GM21529 (cell line): ENCODE data around the gene KATNAL2.
"Not testable (repeated sequence)": the region's sequence is repeated elsewhere in the genome, so short reads cannot be mapped to it uniquely, and the experiment has no call there.

Source experiments
- ATAC-seq: cut with Tn5 transposase; IDR thresholded peaks from one replicate; pipeline ENCODE4 v1.9.1; 2021; ENCODE audit not compliant: unreplicated experiment

KATNAL2 gene

DNA sequence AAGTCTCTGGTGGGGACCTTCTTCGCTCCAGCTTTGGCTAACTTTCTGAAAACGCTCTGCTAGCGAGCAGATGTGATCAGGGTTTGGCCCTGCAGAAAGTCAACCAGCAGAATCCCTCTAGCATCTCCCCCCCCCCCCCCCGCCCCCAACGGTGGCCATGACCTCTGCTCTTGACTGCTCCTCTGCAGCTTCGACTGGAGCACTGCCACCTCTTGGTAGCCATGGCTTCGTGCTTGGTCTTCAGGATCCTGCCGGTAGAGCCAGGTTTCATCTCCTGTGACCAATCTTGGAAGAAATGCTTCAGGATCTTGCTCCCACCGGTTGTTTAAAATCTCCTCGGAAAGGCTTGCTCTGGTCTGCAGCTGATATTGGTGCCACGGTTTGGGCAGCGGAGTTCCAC lies 113.5 kb downstream of the KATNAL2 start:
- ATAC-seq, result not testable (repeated sequence)

- ATAC-seq, result no peak
Observed at GRCh38 chr18:47032945-47033344, 115.5 kb downstream of the KATNAL2 start.

DNA sequence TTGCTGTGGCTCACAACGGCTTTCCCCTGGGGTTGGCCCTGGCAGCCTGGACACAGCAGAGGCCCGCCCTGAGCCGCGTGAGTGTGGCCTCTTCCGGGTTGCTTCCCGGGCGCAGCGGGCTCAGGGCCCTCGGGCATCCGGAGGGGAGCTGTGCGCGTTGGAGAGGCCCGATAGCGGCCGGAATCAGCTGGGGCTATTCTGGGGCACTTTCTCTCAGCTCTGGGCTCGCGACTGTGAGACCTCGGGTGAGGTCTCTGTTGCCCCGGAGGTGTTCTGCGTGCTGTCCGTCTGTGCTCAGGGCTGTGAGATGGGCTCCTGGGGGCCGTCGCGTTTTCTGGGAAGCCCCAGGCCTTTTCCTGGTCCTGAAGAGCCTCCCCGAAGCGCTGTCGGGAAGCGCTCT lies 117.2 kb downstream of the KATNAL2 start:
- ATAC-seq, result not testable (repeated sequence)

GRCh38 chr18:47035156-47035671 lies 117.8 kb downstream of the KATNAL2 start, which contains the start of gene ELOA2:
Gene ELOA2, minus strand, starts transcription at chr18:47035621. Its CDS starts 357 bp downstream, at chr18:47035264.
- ATAC-seq, result no peak

- ATAC-seq, result no peak
Observed at GRCh38 chr18:47036298-47036874, 119.0 kb downstream of the KATNAL2 start.

GRCh38 chr18:47036927-47037578 lies 119.7 kb downstream of the KATNAL2 start:
- ATAC-seq, result no peak

DNA sequence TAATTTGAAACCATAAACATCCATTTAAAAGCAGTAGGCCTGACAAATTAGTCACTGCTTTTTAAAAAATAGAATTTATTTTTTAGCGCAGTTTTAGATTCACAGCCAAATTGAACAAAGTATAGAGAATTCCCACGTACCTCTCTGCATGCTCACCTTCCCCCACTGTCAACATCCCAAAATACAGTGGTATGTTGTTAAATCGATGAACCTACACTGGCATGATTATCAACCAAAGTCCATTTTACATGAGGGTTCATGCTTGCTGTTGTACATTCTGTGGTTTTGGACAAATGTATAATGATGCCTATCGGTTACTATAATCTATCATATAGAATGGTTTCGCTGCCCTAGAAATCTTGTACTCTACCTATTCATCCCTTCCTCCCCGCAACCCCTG lies 123.6 kb downstream of the KATNAL2 start:
- ATAC-seq, result no peak

- no peak for ATAC-seq
Observed at GRCh38 chr18:47050468-47050867, 133.1 kb downstream of the KATNAL2 start.

- no peak for ATAC-seq
Observed at GRCh38 chr18:47054369-47054768, 137.0 kb downstream of the KATNAL2 start.

- ATAC-seq, result no peak
Observed at GRCh38 chr18:47062471-47062870, 145.1 kb downstream of the KATNAL2 start.

DNA sequence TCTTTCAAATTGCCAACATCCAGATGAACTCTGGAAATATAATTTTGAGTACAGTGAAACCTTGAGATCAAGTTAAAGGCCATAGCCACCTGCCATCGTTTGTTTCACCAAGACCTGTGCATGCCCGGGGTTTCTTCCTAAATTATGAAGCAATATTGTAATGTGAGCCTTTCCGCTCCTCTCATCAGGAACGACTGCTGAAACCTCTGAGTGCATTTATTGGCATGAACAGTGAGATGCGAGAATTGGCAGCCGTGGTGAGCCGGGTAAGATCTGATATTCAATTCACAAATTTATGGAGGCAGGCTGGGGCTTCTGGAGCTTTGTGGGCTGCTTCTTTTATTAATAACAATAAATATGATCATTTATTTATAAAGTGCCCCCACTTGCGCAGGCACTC lies 145.7 kb downstream of the KATNAL2 start:
- no peak for ATAC-seq

GRCh38 chr18:47067648-47068047 lies 150.2 kb downstream of the KATNAL2 start:
- ATAC-seq, result no peak

GRCh38 chr18:47075098-47075883 lies 157.9 kb downstream of the KATNAL2 start:
- no peak for ATAC-seq

DNA sequence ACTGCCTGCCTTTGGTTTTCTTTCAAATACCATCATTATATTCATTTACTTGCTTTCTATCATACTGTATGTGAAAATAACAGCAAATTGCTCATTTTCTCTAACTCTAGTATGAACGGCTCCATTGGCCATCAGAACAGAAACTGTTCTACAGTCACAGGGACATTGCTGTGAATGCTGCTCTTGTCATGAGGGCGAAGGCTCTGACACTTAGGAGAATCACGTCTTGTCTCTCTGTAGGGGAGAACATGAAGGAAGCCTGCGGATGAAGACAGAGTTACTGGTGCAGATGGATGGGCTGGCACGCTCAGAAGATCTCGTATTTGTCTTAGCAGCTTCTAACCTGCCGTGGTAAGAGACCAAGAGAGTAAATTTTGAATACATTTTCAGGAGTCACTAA lies 159.7 kb downstream of the KATNAL2 start:
- no peak for ATAC-seq

DNA sequence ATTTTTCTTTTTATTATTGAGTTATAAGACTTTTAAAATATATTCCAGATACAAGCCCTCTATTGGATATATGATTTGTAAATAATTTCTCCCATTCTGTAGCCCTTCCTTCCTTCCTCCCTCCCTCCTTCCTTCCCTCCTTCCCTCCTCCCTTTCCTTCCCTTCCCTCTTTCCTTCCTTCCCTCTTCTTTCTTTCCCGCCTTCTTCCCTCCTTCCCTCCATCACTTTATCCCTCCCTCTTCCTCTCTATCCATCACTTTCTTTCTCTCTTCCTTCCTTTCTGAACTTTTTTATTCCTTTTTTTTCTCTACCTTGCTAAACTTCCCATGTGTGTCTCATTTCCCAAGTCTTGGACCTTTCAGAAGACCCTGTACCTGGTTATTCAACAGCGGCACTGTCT lies 163.5 kb downstream of the KATNAL2 start:
- ATAC-seq, result no peak

DNA sequence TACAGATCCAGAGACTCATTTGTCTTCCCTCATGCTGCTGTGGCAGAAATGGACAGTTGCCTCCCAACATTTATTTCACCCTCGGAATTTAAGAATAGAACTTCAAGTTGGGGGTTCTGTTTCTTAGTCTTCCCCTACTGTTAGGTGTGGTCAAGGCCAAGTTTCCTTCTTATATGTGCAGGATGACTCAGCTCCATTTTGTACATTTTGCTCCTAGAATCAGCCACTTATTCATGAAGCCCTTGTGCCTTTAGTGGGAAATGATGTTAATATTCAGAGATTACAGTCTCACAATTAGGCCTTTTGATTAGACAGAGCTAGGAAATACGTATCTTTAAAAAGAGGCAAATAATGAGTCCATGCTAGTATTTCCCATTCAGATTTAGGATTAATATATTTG lies 164.2 kb downstream of the KATNAL2 start:
- ATAC-seq, result no peak

DNA sequence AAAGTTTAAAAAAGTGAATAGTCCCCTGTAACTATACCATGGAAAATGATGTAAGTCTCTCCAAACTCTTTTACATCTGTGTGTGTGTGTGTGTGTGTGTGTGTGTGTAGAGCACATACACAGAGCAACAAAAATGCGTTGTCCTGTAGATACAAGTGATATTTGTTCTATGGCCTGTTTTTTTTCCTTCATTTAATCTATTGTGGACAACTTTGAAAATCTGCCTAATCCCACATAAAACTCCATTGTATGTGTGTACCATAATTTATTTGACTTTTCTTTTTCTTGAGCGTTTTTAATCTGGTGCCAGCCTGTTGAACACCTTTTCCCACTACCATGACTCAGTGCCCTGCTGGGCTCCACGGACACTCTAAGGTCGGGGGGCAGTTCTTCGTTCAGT lies 170.3 kb downstream of the KATNAL2 start:
- no peak for ATAC-seq

DNA sequence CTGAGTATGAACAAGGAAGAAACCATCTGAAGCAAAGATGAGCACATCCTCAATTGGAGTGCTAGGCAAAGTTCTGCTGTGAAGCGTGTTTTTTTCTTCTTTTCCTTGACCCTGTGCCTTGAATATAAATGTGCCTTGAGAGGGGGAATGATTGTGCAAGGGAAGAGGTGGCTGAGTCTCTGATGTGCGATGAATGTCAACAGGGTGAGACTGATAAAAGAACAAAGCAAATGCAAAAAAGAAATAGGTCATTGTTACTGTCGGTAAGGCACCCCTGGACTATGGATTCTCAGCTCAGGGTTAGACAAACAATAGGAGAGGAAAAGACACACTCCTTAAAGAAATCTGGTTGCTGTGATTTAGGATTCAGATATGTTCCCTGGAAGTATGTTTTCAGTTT lies 178.4 kb downstream of the KATNAL2 start:
- ATAC-seq, result no peak

GRCh38 chr18:47100212-47100831 lies 182.9 kb downstream of the KATNAL2 start:
- ATAC-seq, result no peak

- no peak for ATAC-seq
Observed at GRCh38 chr18:47108373-47108772, 191.0 kb downstream of the KATNAL2 start.

- ATAC-seq, result no peak
Observed at GRCh38 chr18:47108998-47109405, 191.6 kb downstream of the KATNAL2 start.
